Suppressor macrophage treated with lipopolysaccharide for 1 hour (primary cell): ENCODE results near the gene CD226.
A peak's percentile ranks its signal among the peaks of the same experiment; 100 is the strongest.
"Not testable (repeated sequence)": the region's sequence is repeated elsewhere in the genome, so short reads cannot be mapped to it uniquely, and the experiment has no call there.

Experiments used
- DNase-seq, 3 donors: peaks; one replicate each; pipeline ENCODE4 v3.0.0-alpha.2; 2020 to 2022

CD226 gene

DNA sequence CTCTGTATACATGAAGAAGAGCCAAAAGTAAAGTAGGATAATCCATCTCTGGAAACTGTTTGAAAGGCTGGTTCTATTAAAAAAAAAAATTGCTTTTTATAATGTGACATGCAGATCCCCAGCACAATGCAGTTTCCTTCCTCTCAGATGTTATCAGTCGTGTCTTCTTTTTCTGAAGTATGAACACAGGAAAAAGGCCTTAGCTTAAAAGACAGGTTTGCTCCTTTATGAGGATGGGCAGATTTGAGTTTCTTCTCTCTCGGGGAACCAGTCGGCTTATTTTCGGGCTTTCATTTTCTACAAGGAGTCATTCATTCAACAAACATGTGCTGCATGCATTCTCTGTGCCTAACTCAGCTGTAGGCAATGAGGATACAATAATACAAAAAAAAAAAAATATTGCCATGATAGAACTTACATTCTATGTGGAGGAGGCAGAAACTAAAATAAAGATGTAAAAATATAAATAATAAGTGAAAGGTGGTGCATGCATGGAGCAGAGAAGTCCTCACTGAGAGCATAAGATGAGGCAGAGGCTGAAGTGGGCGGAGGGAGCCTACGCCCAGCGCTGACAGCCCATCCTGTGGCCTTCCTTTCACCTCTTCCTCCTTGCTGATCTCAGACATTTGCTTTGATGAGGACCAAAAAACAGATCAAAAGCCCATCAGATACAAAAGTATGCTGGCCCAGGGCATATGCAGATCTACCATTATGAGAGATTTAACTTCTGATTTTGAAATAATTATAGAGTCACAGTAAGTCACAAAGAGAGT is at the start of gene CD226:
CD226 (minus strand) TSS at position 513 of the 773 bp plus-strand sequence; CDS start at position 46, 467 bp downstream.
- DNase-seq: peak; percentile 46 to 50 (median 49)

GRCh38 chr18:69996951-69997798 is 49.5 kb upstream of the CD226 start:
- DNase-seq: no peak

GRCh38 chr18:69996417-69996816 is 48.7 kb upstream of the CD226 start:
- no peak for DNase-seq

GRCh38 chr18:69995774-69996173 is 48.1 kb upstream of the CD226 start:
- DNase-seq: no peak

DNA sequence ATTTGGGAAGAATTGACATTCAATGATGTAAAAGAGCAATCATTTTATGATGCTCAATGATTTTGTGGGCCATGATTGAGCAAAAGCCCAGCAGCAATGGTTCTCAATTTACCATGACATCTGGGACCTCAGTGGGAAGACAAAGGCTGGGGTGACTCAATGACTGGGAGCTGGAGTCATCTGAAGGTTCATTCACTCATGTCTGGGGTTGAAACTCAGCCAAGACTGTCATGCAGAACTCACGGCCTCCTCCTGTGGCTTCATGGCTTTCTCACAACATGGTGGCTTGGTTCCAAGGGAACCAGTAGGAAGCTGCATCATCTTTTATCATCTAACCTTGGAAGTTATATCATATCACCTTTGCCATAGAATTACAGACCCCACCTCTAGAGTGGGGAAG is 45.1 kb upstream of the CD226 start:
- DNase-seq: no peak

DNA sequence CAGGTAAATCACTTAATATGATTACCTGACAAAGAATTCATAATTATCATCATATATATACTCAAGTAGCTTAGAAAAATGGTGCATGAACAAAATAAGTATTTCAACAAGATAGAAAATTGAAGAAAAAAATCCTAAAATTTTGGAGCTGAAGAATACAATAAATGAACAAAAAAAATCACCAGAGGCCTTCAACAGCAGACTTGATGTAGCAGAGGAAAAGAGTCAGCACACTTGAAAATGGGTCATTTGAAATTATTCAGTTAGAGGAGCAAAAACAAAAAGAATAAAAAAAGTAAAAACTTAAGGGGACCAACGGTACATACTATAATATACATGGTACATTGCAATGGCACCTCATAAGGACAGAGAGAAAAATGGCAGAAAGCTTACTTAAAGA is 40.2 kb upstream of the CD226 start:
- no peak for DNase-seq

GRCh38 chr18:69985239-69985638 is 37.6 kb upstream of the CD226 start:
- DNase-seq: no peak

GRCh38 chr18:69982417-69982816 is 34.7 kb upstream of the CD226 start:
- no peak for DNase-seq

- DNase-seq: no peak
Measured at GRCh38 chr18:69981948-69982347, 34.3 kb upstream of the CD226 start.

- DNase-seq: no peak
Measured at GRCh38 chr18:69980982-69981804, 33.5 kb upstream of the CD226 start.

DNA sequence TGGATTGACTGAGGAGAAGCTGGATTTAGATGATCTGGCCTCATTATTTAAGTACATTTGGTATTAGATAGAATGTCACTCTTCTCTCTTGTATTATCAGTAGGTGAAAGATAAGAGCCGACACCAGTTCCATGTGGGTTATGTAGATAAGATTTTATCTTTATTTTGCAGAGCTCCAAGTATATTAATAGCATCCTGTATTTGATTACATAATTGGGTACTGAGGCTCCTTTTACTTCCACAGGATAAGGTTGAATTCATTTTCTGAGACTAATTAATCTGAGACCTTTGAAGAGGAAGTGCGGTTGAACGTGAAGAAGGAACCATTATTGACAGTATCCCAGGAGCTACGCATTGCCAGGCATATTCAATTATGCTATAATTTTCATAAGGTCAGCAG is 32.8 kb upstream of the CD226 start:
- no peak for DNase-seq

GRCh38 chr18:69978732-69979715 is 31.4 kb upstream of the CD226 start:
- DNase-seq: peak in 1 of 3 donors; percentile 15

DNA sequence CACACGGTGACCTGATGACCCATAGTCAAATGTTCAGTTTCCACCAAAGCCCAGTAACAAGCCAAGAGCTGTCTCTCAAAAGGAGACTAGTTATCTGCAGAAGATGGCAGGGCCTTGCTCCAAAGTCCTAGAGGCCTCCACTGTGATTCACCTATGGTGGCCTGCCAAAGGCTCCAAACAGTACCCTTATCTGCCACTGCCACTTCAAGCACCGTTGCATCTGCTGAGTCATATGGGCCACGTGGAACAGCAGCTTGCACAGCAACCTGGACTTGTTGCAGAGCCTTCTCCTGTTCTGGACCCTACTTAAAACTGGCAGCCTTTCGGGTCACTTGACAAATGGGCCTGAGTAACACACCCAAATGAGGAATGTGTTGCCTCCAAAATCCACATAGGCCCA is 27.6 kb upstream of the CD226 start:
- DNase-seq: not testable (repeated sequence)

- DNase-seq: peak; percentile 29 to 66 (median 56)
Measured at GRCh38 chr18:69974365-69974764, 26.7 kb upstream of the CD226 start.

GRCh38 chr18:69969491-69969890 is 21.8 kb upstream of the CD226 start:
- no peak for DNase-seq

- DNase-seq: no peak
Measured at GRCh38 chr18:69968039-69968438, 20.4 kb upstream of the CD226 start.

- no peak for DNase-seq
Measured at GRCh38 chr18:69963196-69963595, 15.5 kb upstream of the CD226 start.

GRCh38 chr18:69961718-69962117 is 14.0 kb upstream of the CD226 start:
- no peak for DNase-seq

DNA sequence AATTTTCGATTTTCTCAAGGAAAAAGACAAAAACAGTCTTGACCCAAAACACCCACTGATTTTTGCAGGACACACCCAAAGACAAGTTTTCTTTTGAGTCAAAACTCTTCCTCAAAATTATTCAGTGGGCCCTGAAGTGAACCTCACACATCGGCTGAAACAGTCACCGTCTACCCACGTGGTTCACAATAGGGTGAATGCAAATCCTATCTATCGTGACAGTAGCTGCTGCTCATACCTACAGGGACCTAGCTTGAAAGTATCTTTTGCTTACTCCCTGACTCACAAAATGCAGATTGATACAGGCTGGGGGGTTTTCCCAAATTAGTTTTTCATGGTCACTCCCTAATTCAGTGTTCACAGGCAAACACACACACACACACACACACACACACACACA is 10.7 kb upstream of the CD226 start:
- peak; percentile 8 to 52 (median 34) for DNase-seq

GRCh38 chr18:69957747-69958146 is 10.1 kb upstream of the CD226 start:
- peak in 2 of 3 donors; percentile 16 to 30 for DNase-seq
